ENCODE measurements around the gene SRP19. TPM values are rescaled to one million over a fixed set of nuclear protein-coding genes. Genes with fewer than 3 reads are reported as not detected.

SRP19 gene
- total RNA-seq, 1 experiment from 2014 or later = 42.9 TPM

DNA sequence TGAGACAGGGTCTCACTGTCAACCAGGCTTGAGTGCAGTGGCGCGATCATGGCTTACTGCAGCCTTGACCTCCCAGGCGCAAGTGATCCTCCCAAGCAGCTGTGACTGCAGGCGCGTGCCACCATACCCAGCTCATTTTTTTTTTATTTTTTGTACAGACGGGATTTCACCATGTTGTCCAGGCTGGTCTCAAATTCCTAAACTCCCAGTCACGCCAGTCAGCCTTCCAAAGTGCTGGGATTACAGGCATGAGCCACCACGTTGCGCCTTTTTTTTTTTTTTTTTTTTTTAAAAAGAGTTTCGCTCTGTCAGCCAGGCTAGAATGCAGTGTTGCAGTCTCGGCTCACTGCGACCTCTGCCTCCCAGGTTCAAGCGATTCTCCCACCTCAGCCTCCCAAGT lies 27.1 kb upstream of the SRP19 start:
- Histone ChIP-seq H4K20me1 (ENCODE audit: low read length) (no peaks in the 10 kb centered on the region), H3K4me2 (ENCODE audit: low read length) (no peak overlapping the region), H3K9me3 (ENCODE audit: low read length) (no peaks in the 10 kb centered on the region), H3K4me3 (ENCODE audit: low read length) (no peak overlapping the region), H2AFZ (ENCODE audit: low read length) (no peak overlapping the region), H3K36me3 (ENCODE audit: low read depth, low read length) (peaks cover 10% of the 10 kb centered on the region), H3K4me1 (ENCODE audit: insufficient read depth, low read length) (no peaks in the 10 kb centered on the region), H3K27me3 (ENCODE audit: low read length) (no peaks in the 10 kb centered on the region), H3K9me2 (replicated peaks; ENCODE audit: low read length) (no peaks in the 10 kb centered on the region), H3K79me2 (ENCODE audit: low read length) (no peaks in the 10 kb centered on the region), H3K9ac (ENCODE audit: low read length) (no peak overlapping the region), H3F3A (ENCODE audit: low read length, unreplicated experiment) (no peaks in the 10 kb centered on the region), H3K27ac (ENCODE audit: low read length) (no peak overlapping the region)
- DNase-seq (no peak), ATAC-seq (no peak)
- TF ChIP-seq EZH2 (IDR thresholded peaks at IDR 0.05; ENCODE audit: low read length, unreplicated experiment) = no peak
- no peak for TF ChIP-seq EZH2phosphoT487 (IDR thresholded peaks at IDR 0.05; ENCODE audit: borderline replicate concordance, low read length)
- TF ChIP-seq, protein P1, sequence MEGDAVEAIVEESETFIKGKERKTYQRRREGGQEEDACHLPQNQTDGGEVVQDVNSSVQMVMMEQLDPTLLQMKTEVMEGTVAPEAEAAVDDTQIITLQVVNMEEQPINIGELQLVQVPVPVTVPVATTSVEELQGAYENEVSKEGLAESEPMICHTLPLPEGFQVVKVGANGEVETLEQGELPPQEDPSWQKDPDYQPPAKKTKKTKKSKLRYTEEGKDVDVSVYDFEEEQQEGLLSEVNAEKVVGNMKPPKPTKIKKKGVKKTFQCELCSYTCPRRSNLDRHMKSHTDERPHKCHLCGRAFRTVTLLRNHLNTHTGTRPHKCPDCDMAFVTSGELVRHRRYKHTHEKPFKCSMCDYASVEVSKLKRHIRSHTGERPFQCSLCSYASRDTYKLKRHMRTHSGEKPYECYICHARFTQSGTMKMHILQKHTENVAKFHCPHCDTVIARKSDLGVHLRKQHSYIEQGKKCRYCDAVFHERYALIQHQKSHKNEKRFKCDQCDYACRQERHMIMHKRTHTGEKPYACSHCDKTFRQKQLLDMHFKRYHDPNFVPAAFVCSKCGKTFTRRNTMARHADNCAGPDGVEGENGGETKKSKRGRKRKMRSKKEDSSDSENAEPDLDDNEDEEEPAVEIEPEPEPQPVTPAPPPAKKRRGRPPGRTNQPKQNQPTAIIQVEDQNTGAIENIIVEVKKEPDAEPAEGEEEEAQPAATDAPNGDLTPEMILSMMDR (conservative IDR thresholded peaks at IDR 0.05; ENCODE audit: low read depth, low read length) = no peak
- BruUV-seq (replicated peaks) = no TSS peak
- ChIA-PET CTCF (no interaction called here), POLR2A (ENCODE audit: unreplicated experiment) (no interaction called here)
- intact Hi-C loops (cut with micrococcal nuclease) = no loop called here

DNA sequence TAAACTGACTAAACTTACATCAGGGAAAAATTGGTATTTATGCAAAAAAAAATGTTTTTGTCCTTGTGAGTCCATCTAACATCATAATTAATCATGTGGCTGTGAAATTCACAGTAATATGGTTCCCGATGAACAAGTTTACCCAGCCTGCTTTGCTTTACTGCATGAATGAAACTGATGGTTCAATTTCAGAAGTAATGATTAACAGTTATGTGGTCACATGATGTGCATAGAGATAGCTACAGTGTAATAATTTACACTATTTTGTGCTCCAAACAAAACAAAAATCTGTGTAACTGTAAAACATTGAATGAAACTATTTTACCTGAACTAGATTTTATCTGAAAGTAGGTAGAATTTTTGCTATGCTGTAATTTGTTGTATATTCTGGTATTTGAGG lies 16.6 kb upstream of the SRP19 start:
- Histone ChIP-seq H3K36me3 (ENCODE audit: low read depth, low read length) (no peaks in the 10 kb centered on the region), H2AFZ (ENCODE audit: low read length) (no peak overlapping the region), H3K4me3 (ENCODE audit: low read length) (no peak overlapping the region), H3K9ac (ENCODE audit: low read length) (no peak overlapping the region), H3K4me2 (ENCODE audit: low read length) (no peak overlapping the region), H3K27ac (ENCODE audit: low read length) (no peak overlapping the region), H3K4me1 (ENCODE audit: insufficient read depth, low read length) (no peaks in the 10 kb centered on the region), H3K9me2 (replicated peaks; ENCODE audit: low read length) (no peaks in the 10 kb centered on the region), H3K79me2 (ENCODE audit: low read length) (no peaks in the 10 kb centered on the region), H3K27me3 (ENCODE audit: low read length) (no peaks in the 10 kb centered on the region), H3K9me3 (ENCODE audit: low read length) (no peaks in the 10 kb centered on the region), H3F3A (ENCODE audit: low read length, unreplicated experiment) (no peaks in the 10 kb centered on the region), H4K20me1 (ENCODE audit: low read length) (no peaks in the 10 kb centered on the region)
- intact Hi-C loops (cut with micrococcal nuclease) = no loop called here
- ATAC-seq (no peak), DNase-seq (no peak)
- no TSS peak for BruUV-seq (replicated peaks)
- CTCF ChIA-PET = no interaction called here
- POLR2A ChIA-PET (ENCODE audit: unreplicated experiment) = no interaction called here
- TF ChIP-seq EZH2phosphoT487 (IDR thresholded peaks at IDR 0.05; ENCODE audit: borderline replicate concordance, low read length) (no peak), EZH2 (IDR thresholded peaks at IDR 0.05; ENCODE audit: low read length, unreplicated experiment) (no peak)
- TF ChIP-seq, protein P1 (conservative IDR thresholded peaks at IDR 0.05; ENCODE audit: low read depth, low read length) = no peak

DNA sequence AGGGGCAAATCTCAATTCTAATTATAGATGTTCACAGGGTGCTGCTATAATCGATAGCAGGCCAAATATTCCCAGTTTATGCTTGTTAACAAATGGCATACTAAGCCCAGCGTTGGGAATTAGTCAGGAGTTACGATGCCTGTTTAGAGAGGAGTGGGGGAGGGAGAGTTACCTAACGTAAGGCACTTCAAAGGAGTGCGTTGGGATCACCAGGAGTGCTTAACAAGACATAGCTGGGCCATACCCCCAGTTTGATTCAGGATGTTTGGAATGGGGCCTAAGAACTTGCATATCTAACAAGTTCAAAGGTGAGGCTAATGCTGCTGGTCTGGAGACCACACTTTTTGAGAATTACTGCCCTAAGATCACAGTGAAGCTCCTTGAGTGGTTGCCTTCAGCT lies 14.5 kb upstream of the SRP19 start:
- ATAC-seq (no peak), DNase-seq (no peak)
- Histone ChIP-seq H3K27me3 (ENCODE audit: low read length) (no peaks in the 10 kb centered on the region), H4K20me1 (ENCODE audit: low read length) (no peaks in the 10 kb centered on the region), H3K4me1 (ENCODE audit: insufficient read depth, low read length) (no peaks in the 10 kb centered on the region), H3K9me2 (replicated peaks; ENCODE audit: low read length) (no peaks in the 10 kb centered on the region), H3K9ac (ENCODE audit: low read length) (no peak overlapping the region), H3K4me2 (ENCODE audit: low read length) (no peak overlapping the region), H3K9me3 (ENCODE audit: low read length) (no peaks in the 10 kb centered on the region), H3K36me3 (ENCODE audit: low read depth, low read length) (no peaks in the 10 kb centered on the region), H3K79me2 (ENCODE audit: low read length) (no peaks in the 10 kb centered on the region), H3K4me3 (ENCODE audit: low read length) (no peak overlapping the region), H2AFZ (ENCODE audit: low read length) (no peak overlapping the region), H3F3A (ENCODE audit: low read length, unreplicated experiment) (no peaks in the 10 kb centered on the region), H3K27ac (ENCODE audit: low read length) (no peak overlapping the region)
- POLR2A ChIA-PET (ENCODE audit: unreplicated experiment) = no interaction called here
- intact Hi-C loops (cut with micrococcal nuclease) = loop anchor here (5.0 kb wide), 1 partner anchor 154 kb away; no protein-coding TSS in a partner anchor
- no peak for TF ChIP-seq EZH2phosphoT487 (IDR thresholded peaks at IDR 0.05; ENCODE audit: borderline replicate concordance, low read length)
- TF ChIP-seq, protein P1 (conservative IDR thresholded peaks at IDR 0.05; ENCODE audit: low read depth, low read length) = no peak
- no peak for TF ChIP-seq EZH2 (IDR thresholded peaks at IDR 0.05; ENCODE audit: low read length, unreplicated experiment)
- CTCF ChIA-PET = no interaction called here
- BruUV-seq (replicated peaks) = no TSS peak

Data from PC-3 (cell line).